Measurements from ENCODE around the gene PUM1. TPM values are rescaled to one million over a fixed set of nuclear protein-coding genes. Genes with fewer than 3 reads are reported as not detected.

PUM1 gene
- total and polyA plus RNA-seq, 10 donors: 14.9 to 122 (median 82.5) TPM

GRCh38 chr1:31005198-31005597 lies 60.3 kb downstream of the PUM1 start:
- H3K4me3 ChIP-seq: no peak overlapping the region
- 89 to 93% (median 92%) methylated on average over 3 of the region's 3 CpGs for WGBS, 5 donors
- no peaks in the 10 kb centered on the region for H3K27me3 ChIP-seq (replicated peaks in 1 of 7)
- TF ChIP-seq CTCF (IDR thresholded peaks at IDR 0.05 in 8 of 11, conservative IDR thresholded peaks at IDR 0.05 in 3 of 11) (no peak), POLR2AphosphoS5 (IDR thresholded peaks at IDR 0.05) (no peak), POLR2A (IDR thresholded peaks at IDR 0.05) (no peak)
- intact Hi-C loops (cut with DNase I; ENCODE audit: low total_unique reads): no loop called here
- no peak overlapping the region for H3K27ac ChIP-seq
- peaks cover 0 to 90% (median 24%) of the 10 kb centered on the region in 6 donors for H3K4me1 ChIP-seq
- peaks cover 0 to 76% (median 31%) of the 10 kb centered on the region in 6 donors for H3K36me3 ChIP-seq
- no peaks in the 10 kb centered on the region for H3K9me3 ChIP-seq
- no peak for DNase-seq

GRCh38 chr1:31004231-31004621 lies 61.3 kb downstream of the PUM1 start:
- Histone ChIP-seq H3K27ac (no peak overlapping the region), H3K4me3 (no peak overlapping the region), H3K9me3 (no peaks in the 10 kb centered on the region), H3K36me3 (peaks cover 0 to 81% (median 31%) of the 10 kb centered on the region in 6 donors), H3K27me3 (replicated peaks in 1 of 7) (no peaks in the 10 kb centered on the region), H3K4me1 (peaks cover 0 to 86% (median 17%) of the 10 kb centered on the region in 6 donors)
- TF ChIP-seq CTCF (IDR thresholded peaks at IDR 0.05 in 8 of 11, conservative IDR thresholded peaks at IDR 0.05 in 3 of 11) (no peak), POLR2AphosphoS5 (IDR thresholded peaks at IDR 0.05) (no peak), POLR2A (IDR thresholded peaks at IDR 0.05) (no peak)
- intact Hi-C loops (cut with DNase I; ENCODE audit: low total_unique reads): no loop called here
- DNase-seq: no peak

GRCh38 chr1:31003613-31004230 lies 61.8 kb downstream of the PUM1 start:
- H3K4me3 ChIP-seq: no peak overlapping the region
- TF ChIP-seq CTCF (IDR thresholded peaks at IDR 0.05 in 8 of 11, conservative IDR thresholded peaks at IDR 0.05 in 3 of 11) (no peak), POLR2AphosphoS5 (IDR thresholded peaks at IDR 0.05) (no peak), POLR2A (IDR thresholded peaks at IDR 0.05) (no peak)
- 88 to 94% (median 93%) methylated on average over 6 of the region's 6 CpGs for WGBS, 5 donors
- H3K27ac ChIP-seq: no peak overlapping the region
- no peaks in the 10 kb centered on the region for H3K27me3 ChIP-seq (replicated peaks in 1 of 7)
- peaks cover 0 to 86% (median 15%) of the 10 kb centered on the region in 6 donors for H3K4me1 ChIP-seq
- intact Hi-C loops (cut with DNase I; ENCODE audit: low total_unique reads): no loop called here
- H3K9me3 ChIP-seq: no peaks in the 10 kb centered on the region
- H3K36me3 ChIP-seq: peaks cover 0 to 81% (median 33%) of the 10 kb centered on the region in 6 donors
- DNase-seq: no peak

- no peaks in the 10 kb centered on the region for H3K9me3 ChIP-seq
- H3K27me3 ChIP-seq (replicated peaks in 1 of 7): no peaks in the 10 kb centered on the region
- H3K4me1 ChIP-seq: peaks cover 0 to 81% (median 12%) of the 10 kb centered on the region in 6 donors
- TF ChIP-seq POLR2A (IDR thresholded peaks at IDR 0.05) (no peak), CTCF (IDR thresholded peaks at IDR 0.05 in 8 of 11, conservative IDR thresholded peaks at IDR 0.05 in 3 of 11) (no peak), POLR2AphosphoS5 (IDR thresholded peaks at IDR 0.05) (no peak)
- no peak overlapping the region for H3K27ac ChIP-seq
- peaks cover 0 to 97% (median 32%) of the 10 kb centered on the region in 6 donors for H3K36me3 ChIP-seq
- intact Hi-C loops (cut with DNase I; ENCODE audit: low total_unique reads): no loop called here
- 59 to 78% (median 66%) methylated on average over 2 of the region's 2 CpGs for WGBS, 5 donors
- no peak overlapping the region for H3K4me3 ChIP-seq
- DNase-seq: no peak
Observed at GRCh38 chr1:31000301-31000700, 65.2 kb downstream of the PUM1 start.
